Ovary (tissue), 3 donors: ENCODE data around the gene WNK2.

Experiments
- CTCF ChIP-seq, 3 donors: fragments of 450-650 bp in 2 of 3; fragments of 200-600 bp in 1 of 3; IDR thresholded peaks; one replicate each; pipeline versions ENCODE4 v1.5.1 to v1.8.0; 2016 to 2022; ENCODE audit warnings: antibody characterized with exemption in 3 of 3, mild to moderate bottlenecking in 1 of 3
- EP300 ChIP-seq: sonication (generic); formaldehyde crosslinking; IDR thresholded peaks from one replicate; pipeline ENCODE4 v1.6.1; 2017; ENCODE audit warnings: antibody characterized with exemption
- POLR2A ChIP-seq: fragments of 450-650 bp; IDR thresholded peaks from one replicate; pipeline ENCODE4 v1.6.1; 2017; ENCODE audit warnings: antibody characterized with exemption, mild to moderate bottlenecking, moderate library complexity
- donor health status: DM: no; HTN: no; CAD: no.

- TF ChIP-seq POLR2A (no peak), CTCF (IDR thresholded peaks at IDR 0.05) (no peak), EP300 (no peak)
Measured at GRCh38 chr9:93230601-93231000, 46.7 kb downstream of the WNK2 start.
